GM21390 (cell line): ENCODE results near the gene TCP11.

Source experiments
- ATAC-seq: cut with Tn5 transposase; IDR thresholded peaks from one replicate; pipeline ENCODE4 v1.9.1; 2021; ENCODE audit not compliant: unreplicated experiment

Gene TCP11

GRCh38 chr6:35068206-35068605 is 72.9 kb downstream of the TCP11 start:
- no peak for ATAC-seq
